ENCODE measurements around the gene CACHD1.

GRCh38 chr1:64696879-64697278 is 226.9 kb downstream of the CACHD1 start:
- TF ChIP-seq, protein P1, sequence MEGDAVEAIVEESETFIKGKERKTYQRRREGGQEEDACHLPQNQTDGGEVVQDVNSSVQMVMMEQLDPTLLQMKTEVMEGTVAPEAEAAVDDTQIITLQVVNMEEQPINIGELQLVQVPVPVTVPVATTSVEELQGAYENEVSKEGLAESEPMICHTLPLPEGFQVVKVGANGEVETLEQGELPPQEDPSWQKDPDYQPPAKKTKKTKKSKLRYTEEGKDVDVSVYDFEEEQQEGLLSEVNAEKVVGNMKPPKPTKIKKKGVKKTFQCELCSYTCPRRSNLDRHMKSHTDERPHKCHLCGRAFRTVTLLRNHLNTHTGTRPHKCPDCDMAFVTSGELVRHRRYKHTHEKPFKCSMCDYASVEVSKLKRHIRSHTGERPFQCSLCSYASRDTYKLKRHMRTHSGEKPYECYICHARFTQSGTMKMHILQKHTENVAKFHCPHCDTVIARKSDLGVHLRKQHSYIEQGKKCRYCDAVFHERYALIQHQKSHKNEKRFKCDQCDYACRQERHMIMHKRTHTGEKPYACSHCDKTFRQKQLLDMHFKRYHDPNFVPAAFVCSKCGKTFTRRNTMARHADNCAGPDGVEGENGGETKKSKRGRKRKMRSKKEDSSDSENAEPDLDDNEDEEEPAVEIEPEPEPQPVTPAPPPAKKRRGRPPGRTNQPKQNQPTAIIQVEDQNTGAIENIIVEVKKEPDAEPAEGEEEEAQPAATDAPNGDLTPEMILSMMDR (IDR thresholded peaks at IDR 0.05; ENCODE audit: insufficient read depth, low read length): no peak
- no peak for TF ChIP-seq GABPA (IDR thresholded peaks at IDR 0.05; ENCODE audit: low read depth)
- TF ChIP-seq, protein P2, sequence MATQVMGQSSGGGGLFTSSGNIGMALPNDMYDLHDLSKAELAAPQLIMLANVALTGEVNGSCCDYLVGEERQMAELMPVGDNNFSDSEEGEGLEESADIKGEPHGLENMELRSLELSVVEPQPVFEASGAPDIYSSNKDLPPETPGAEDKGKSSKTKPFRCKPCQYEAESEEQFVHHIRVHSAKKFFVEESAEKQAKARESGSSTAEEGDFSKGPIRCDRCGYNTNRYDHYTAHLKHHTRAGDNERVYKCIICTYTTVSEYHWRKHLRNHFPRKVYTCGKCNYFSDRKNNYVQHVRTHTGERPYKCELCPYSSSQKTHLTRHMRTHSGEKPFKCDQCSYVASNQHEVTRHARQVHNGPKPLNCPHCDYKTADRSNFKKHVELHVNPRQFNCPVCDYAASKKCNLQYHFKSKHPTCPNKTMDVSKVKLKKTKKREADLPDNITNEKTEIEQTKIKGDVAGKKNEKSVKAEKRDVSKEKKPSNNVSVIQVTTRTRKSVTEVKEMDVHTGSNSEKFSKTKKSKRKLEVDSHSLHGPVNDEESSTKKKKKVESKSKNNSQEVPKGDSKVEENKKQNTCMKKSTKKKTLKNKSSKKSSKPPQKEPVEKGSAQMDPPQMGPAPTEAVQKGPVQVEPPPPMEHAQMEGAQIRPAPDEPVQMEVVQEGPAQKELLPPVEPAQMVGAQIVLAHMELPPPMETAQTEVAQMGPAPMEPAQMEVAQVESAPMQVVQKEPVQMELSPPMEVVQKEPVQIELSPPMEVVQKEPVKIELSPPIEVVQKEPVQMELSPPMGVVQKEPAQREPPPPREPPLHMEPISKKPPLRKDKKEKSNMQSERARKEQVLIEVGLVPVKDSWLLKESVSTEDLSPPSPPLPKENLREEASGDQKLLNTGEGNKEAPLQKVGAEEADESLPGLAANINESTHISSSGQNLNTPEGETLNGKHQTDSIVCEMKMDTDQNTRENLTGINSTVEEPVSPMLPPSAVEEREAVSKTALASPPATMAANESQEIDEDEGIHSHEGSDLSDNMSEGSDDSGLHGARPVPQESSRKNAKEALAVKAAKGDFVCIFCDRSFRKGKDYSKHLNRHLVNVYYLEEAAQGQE (IDR thresholded peaks at IDR 0.05; ENCODE audit: insufficient replicate concordance, low read depth): no peak

All from HL-60 (cell line).